Neural cell (in vitro differentiated cells): ENCODE measurements around the gene PTPRD. TPM values are rescaled to one million over a fixed set of nuclear protein-coding genes. Genes with fewer than 3 reads are reported as not detected.

Experiments used
- H2AFZ ChIP-seq: fragments of 200-600, 300-800 bp; sonication (generic), shearing (Covaris generic); 2 replicates; pipeline ENCODE4 v1.6.0; 2014; ENCODE audit warnings: low read depth, mild to moderate bottlenecking, antibody characterized with exemption, low read length, moderate library complexity
- H3F3A ChIP-seq: fragments of 200-600 bp; shearing (Covaris generic); 2 replicates; pipeline ENCODE4 v1.6.1; 2016; ENCODE audit warnings: mild to moderate bottlenecking, moderate library complexity, mixed read lengths, antibody characterized with exemption, low read length; ENCODE audit not compliant: insufficient read depth, poor library complexity, severe bottlenecking
- H3K27ac ChIP-seq: fragments of 200-600, 300-800 bp; sonication (generic), shearing (Covaris generic); 2 replicates; pipeline ENCODE4 v1.5.1; 2014; ENCODE audit warnings: mild to moderate bottlenecking, low read length, moderate library complexity
- H3K27me3 ChIP-seq: fragments of 300-800, 200-600 bp; sonication (generic), shearing (Covaris generic); 2 replicates; pipeline ENCODE4 v1.6.0; 2014; ENCODE audit warnings: mild to moderate bottlenecking, low read depth, low read length, moderate library complexity; ENCODE audit not compliant: insufficient read depth
- H3K36me3 ChIP-seq: fragments of 300-800, 200-600 bp; sonication (generic), shearing (Covaris generic); 2 replicates; pipeline ENCODE4 v1.5.1; 2014; ENCODE audit warnings: mild to moderate bottlenecking, antibody characterized with exemption, low read length, moderate library complexity; ENCODE audit not compliant: insufficient read depth
- H3K4me2 ChIP-seq: fragments of 300-800, 200-600 bp; sonication (generic), shearing (Covaris generic); 2 replicates; pipeline ENCODE4 v1.6.0; 2014; ENCODE audit warnings: mild to moderate bottlenecking, low read length
- H3K4me3 ChIP-seq: fragments of 300-800, 200-600 bp; sonication (generic), shearing (Covaris generic); 2 replicates; pipeline ENCODE4 v1.5.1; 2014; ENCODE audit warnings: mild to moderate bottlenecking, low read length, moderate library complexity
- H3K79me2 ChIP-seq: fragments of 200-600 bp; shearing (Covaris generic); replicated peaks from 2 replicates; pipeline ENCODE4 v1.6.0; 2014; ENCODE audit warnings: mild to moderate bottlenecking, low read length, moderate library complexity; ENCODE audit not compliant: insufficient read depth
- H3K9ac ChIP-seq: fragments of 300-800, 200-600 bp; sonication (generic), shearing (Covaris generic); 2 replicates; pipeline ENCODE4 v1.6.1; 2016; ENCODE audit warnings: mild to moderate bottlenecking, low read length, mixed read lengths
- H3K9me2 ChIP-seq: fragments of 200-600 bp; shearing (Covaris generic); 2 replicates; pipeline ENCODE4 v1.6.1; 2016; ENCODE audit warnings: mild to moderate bottlenecking, low read length, mixed read lengths; ENCODE audit not compliant: insufficient read depth
- H3K9me3 ChIP-seq: fragments of 200-600, 300-800 bp; sonication (generic), shearing (Covaris generic); 2 replicates; pipeline ENCODE4 v1.6.1; 2016; ENCODE audit warnings: mild to moderate bottlenecking, mixed run types, low read length, moderate library complexity, mixed read lengths
- H4K20me1 ChIP-seq: fragments of 200-600 bp; shearing (Covaris generic); 2 replicates; pipeline ENCODE4 v1.6.1; 2016; ENCODE audit warnings: mild to moderate bottlenecking, mixed run types; ENCODE audit not compliant: insufficient read depth
- EP300 ChIP-seq: fragments of 450-650 bp; conservative IDR thresholded peaks from 2 replicates; pipeline ENCODE4 v1.6.1; 2014; ENCODE audit warnings: antibody characterized with exemption, mild to moderate bottlenecking, moderate library complexity; ENCODE audit not compliant: poor library complexity, severe bottlenecking
- EZH2 ChIP-seq: fragments of 200-600, 300-800 bp; shearing (Covaris generic), sonication (generic); IDR thresholded peaks from 2 replicates; pipeline ENCODE4 v1.6.1; 2014; ENCODE audit warnings: antibody characterized with exemption, low read length, borderline replicate concordance, mild to moderate bottlenecking; ENCODE audit not compliant: insufficient read depth, poor library complexity, severe bottlenecking
- MXI1 ChIP-seq: fragments of 450-650 bp; conservative IDR thresholded peaks from 2 replicates; pipeline ENCODE4 v1.6.1; 2014; ENCODE audit warnings: antibody characterized with exemption, mild to moderate bottlenecking; ENCODE audit not compliant: poor library complexity, severe bottlenecking
- POLR2AphosphoS5 ChIP-seq: IDR thresholded peaks from 2 replicates; pipeline ENCODE4 v1.6.1; 2012
- RAD21 ChIP-seq: fragments of 450-650 bp; conservative IDR thresholded peaks from 2 replicates; pipeline ENCODE4 v1.6.1; 2014; ENCODE audit warnings: antibody characterized with exemption, mild to moderate bottlenecking, moderate library complexity
- REST ChIP-seq: IDR thresholded peaks from 2 replicates; pipeline ENCODE4 v1.6.1; 2012; ENCODE audit warnings: borderline replicate concordance
- SMC3 ChIP-seq: fragments of 450-650 bp; conservative IDR thresholded peaks from 2 replicates; pipeline ENCODE4 v1.6.1; 2014; ENCODE audit warnings: antibody characterized with exemption, mild to moderate bottlenecking, moderate library complexity; ENCODE audit not compliant: poor library complexity
- TAF1 ChIP-seq: IDR thresholded peaks from 2 replicates; pipeline ENCODE4 v1.6.1; 2012; ENCODE audit warnings: low read depth
- polyA plus RNA-seq: library from polyadenylated mRNA; depleted of rRNA; stranded (reverse); fragments of >200 nt; gene quantifications from 2 replicates; pipeline ENCODE4 v1.2.3, GENCODE V29; 2014
- TF ChIP-seq, protein P1 (sequence below): fragments of 450-650 bp; IDR thresholded peaks from 2 replicates; pipeline ENCODE4 v1.5.1; 2014; ENCODE audit warnings: antibody characterized with exemption, mild to moderate bottlenecking, moderate library complexity; ENCODE audit not compliant: poor library complexity, severe bottlenecking

PTPRD gene
- polyA plus RNA-seq, 1 donor from 2014 or later: 143 TPM

GRCh38 chr9:8845376-8845775 is 1767.4 kb downstream of the PTPRD start:
- no peak overlapping the region for H2AFZ ChIP-seq
- no peaks in the 10 kb centered on the region for H4K20me1 ChIP-seq
- no peaks in the 10 kb centered on the region for H3K9me2 ChIP-seq
- no peaks in the 10 kb centered on the region for H3K36me3 ChIP-seq
- no peak overlapping the region for H3K4me2 ChIP-seq
- H3K79me2 ChIP-seq: peaks cover 95% of the 10 kb centered on the region
- no peak overlapping the region for H3K9ac ChIP-seq
- no peaks in the 10 kb centered on the region for H3K9me3 ChIP-seq
- H3K27me3 ChIP-seq: no peaks in the 10 kb centered on the region
- peak overlapping the region; percentile 11 for H3K27ac ChIP-seq
- no peak overlapping the region for H3K4me3 ChIP-seq
- no peaks in the 10 kb centered on the region for H3F3A ChIP-seq
- TF ChIP-seq MXI1: no peak
- TF ChIP-seq SMC3: no peak
- TF ChIP-seq TAF1: no peak
- TF ChIP-seq EZH2: no peak
- no peak for TF ChIP-seq REST
- TF ChIP-seq, protein P1, sequence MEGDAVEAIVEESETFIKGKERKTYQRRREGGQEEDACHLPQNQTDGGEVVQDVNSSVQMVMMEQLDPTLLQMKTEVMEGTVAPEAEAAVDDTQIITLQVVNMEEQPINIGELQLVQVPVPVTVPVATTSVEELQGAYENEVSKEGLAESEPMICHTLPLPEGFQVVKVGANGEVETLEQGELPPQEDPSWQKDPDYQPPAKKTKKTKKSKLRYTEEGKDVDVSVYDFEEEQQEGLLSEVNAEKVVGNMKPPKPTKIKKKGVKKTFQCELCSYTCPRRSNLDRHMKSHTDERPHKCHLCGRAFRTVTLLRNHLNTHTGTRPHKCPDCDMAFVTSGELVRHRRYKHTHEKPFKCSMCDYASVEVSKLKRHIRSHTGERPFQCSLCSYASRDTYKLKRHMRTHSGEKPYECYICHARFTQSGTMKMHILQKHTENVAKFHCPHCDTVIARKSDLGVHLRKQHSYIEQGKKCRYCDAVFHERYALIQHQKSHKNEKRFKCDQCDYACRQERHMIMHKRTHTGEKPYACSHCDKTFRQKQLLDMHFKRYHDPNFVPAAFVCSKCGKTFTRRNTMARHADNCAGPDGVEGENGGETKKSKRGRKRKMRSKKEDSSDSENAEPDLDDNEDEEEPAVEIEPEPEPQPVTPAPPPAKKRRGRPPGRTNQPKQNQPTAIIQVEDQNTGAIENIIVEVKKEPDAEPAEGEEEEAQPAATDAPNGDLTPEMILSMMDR: no peak
- TF ChIP-seq POLR2AphosphoS5: no peak
- TF ChIP-seq EP300: no peak
- TF ChIP-seq RAD21: no peak

DNA sequence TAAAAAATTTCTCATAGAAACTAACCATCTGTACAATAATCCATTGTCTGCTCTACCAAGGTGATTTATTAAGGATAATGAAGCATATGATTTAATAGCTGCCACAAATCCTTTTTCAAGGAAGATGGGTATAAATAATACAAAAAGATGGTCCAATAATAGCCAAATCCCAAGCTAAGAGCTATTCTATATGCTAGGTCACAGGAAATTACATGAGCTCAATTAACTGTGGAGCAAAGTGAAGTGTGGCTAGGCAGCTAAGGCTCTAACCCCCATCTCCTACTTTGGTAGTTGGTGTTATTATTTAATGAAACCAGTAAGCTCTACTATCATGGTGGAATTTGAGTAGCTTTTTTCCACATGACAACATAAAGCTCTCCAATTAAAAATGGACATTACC is 1768.3 kb downstream of the PTPRD start:
- H4K20me1 ChIP-seq: no peaks in the 10 kb centered on the region
- H3K36me3 ChIP-seq: no peaks in the 10 kb centered on the region
- peak overlapping the region; percentile 23 for H3K4me3 ChIP-seq
- peak overlapping the region; percentile 8 for H3K27ac ChIP-seq
- no peaks in the 10 kb centered on the region for H3K9me3 ChIP-seq
- no peaks in the 10 kb centered on the region for H3K27me3 ChIP-seq
- no peaks in the 10 kb centered on the region for H3K9me2 ChIP-seq
- no peak overlapping the region for H2AFZ ChIP-seq
- H3K4me2 ChIP-seq: no peak overlapping the region
- no peak overlapping the region for H3K9ac ChIP-seq
- TF ChIP-seq, protein P1: no peak
- TF ChIP-seq POLR2AphosphoS5: no peak
- TF ChIP-seq SMC3: no peak
- H3K79me2 ChIP-seq: peaks cover 95% of the 10 kb centered on the region
- no peaks in the 10 kb centered on the region for H3F3A ChIP-seq
